Fibroblast of skin of scalp (primary cell): ENCODE data around the gene REPIN1.

Source experiments
- DNase-seq: peaks from one replicate; pipeline ENCODE4 v3.0.0-alpha.2; 2013

REPIN1 gene

DNA sequence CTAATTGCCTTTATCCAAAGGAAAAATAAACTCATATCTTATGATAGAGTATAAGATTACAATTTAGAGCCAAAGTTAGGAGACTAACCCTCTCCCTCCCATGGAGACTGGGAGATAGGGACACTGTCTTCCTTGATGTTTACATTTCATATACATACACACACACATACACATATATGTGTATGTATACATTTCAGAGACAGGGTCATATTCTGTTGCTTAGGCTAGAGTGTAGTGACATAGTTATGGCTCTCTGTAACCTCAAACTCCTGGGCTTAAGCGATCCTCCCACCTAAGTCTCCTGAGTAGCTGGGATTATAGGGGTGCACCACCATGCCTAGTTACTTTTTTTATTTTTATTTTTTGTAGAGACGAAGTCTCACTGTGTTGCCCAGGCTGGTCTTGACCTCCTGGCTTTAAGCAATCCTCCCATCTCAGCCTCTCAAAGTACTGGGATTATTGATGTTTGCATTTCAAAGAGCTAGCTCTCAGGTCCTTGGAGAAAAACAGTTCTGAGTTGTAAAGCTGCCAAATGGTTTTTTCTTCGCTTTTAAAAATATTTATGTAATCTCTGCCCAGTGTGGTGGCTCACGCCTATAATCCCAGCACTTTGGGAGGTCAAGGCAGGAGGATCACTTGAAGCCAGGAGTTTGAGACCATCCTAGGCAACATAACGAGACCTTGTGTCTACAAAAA is 8.1 kb upstream of the REPIN1 start:
- DNase-seq: no peak

GRCh38 chr7:150361402-150361801 is 7.2 kb upstream of the REPIN1 start:
- DNase-seq: no peak

DNA sequence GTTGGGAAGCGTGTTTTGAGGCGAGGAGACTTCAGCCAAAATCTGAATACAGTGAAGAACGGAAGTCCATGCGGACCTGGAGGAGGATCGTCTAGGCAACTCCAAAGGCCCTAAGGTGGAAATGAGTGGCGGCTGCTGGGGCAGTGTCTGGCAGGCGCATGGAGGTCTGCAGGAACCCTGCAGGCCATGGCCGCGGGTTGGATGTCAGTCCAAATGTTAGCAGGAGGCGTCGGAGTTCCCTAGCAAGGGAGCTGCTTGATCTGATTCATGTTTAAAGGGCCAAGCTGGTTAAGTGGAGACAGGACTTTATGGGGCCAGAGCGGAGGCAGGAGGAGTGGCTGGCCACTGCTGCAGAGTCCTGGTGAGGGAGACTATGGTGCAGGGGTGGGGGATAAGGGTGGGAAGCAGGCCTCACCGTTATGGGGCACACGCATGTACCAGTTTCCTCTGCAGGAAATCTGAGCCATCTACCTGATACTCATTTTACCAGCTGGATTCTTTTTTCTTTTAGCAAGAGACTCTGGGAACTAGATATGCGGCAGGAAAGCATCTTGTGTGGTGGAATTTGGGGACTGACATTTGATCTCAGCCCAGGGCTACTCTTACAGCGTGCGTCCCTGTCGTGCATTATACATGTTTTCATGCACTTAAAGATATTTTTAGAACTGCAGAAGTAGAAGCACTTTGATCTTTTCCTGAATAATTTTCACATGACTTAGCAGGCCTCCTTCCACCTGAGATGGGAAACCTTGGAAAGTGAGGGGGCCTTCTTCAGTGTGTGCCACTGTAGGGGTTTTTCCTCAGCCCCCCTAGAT is 6.6 kb upstream of the REPIN1 start:
- DNase-seq: no peak

- DNase-seq: no peak
Observed at GRCh38 chr7:150363370-150363769, 5.3 kb upstream of the REPIN1 start.

DNA sequence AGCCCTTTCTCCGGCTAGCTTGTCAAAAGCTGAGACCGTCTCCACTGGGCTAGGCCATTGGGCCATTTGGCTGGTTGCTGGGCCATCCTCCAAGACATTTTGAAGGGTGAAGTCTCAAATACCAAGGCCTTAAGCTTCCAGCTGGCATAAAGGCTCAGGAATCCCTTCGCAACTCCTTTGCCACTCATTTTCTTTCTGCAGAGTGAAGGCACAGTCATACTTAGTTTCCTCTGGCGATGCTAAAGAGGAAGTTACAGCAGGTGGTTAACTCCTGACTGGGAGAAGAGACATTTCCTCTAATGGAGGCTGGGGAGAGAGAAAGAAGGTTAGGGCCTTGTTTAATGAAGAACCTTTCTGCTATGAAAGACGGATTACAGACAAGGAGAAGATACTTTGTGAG is 4.8 kb upstream of the REPIN1 start:
- DNase-seq: no peak

- DNase-seq: no peak
Observed at GRCh38 chr7:150365194-150365593, 3.4 kb upstream of the REPIN1 start.

DNA sequence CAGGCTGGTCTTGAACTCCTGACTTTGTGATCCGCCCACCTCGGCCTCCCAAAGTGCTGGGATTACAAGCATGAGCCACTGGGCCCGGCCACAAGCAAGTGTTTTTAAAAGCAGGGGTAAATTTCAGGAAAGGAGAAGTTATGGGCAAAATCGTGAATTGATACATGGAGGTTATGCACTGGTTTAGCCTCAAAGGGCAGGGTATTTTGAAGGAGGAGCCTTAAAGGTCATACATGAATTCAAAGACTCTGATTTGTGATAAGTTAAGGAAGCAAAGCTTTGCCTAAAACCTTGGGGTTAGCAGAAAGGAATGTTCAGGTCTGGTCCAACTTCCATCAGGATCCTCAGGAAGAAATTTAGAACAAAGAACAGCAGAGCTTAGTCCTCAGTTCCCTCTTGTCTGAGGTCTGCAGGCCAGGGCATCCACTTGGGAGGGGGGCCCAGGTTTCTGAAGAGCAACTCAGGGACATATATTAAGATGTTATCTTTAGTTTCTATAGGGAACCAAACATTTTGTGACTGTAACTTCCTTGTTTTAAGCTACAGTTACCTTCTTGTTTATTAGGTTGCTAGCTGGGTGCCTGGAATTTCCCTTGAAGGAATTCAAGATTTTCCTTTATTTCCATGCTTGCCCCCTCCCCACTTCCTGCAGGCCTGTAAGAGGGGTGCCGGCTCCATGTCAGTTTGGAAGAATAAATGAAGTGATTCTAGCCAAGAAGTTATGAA is 2.8 kb upstream of the REPIN1 start:
- no peak for DNase-seq

- no peak for DNase-seq
Observed at GRCh38 chr7:150367677-150368095, 936 bp upstream of the REPIN1 start.

DNA sequence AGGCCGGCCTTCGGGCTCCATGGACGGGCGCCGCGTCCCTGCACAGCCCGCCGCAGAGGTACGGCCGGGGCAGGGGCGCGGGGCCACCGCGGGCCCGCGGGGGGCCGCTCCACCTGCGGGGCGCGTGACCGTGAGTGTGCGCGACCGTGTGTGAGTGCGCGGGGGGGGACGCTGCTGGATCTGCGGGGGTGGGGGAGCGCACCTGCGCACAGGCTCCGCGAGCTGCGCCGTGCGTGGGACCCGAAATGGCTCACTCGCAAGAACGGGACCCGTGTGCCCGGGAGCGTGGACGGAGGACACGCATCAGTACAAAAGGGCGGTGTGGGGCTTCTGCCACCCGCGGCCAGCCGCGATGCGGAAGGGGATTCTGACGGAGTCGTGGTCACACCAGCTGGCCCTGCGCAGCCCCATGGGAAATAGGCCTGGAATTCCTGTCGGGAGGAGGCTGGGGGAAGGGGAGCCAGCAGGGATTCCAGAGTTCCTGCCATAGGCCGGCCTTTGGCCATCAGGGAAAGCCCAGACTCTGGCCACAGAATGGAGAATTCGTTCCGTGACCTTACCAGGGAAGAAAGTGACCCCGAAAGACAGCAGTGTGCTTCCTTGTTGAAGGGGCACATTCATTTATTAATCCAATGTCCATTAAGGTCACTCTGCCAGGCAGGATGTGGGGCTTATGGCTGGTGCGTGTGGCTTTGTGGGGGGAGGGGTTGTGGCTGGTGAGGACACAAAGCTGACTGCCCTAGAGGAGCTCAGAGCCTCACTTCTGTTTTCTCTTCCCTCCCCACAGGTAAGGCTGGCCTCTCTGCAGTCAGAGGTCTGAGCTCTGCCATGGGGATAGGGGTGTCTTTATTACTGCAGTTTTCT is 494 bp downstream of the REPIN1 start:
- DNase-seq: peak; percentile 71

DNA sequence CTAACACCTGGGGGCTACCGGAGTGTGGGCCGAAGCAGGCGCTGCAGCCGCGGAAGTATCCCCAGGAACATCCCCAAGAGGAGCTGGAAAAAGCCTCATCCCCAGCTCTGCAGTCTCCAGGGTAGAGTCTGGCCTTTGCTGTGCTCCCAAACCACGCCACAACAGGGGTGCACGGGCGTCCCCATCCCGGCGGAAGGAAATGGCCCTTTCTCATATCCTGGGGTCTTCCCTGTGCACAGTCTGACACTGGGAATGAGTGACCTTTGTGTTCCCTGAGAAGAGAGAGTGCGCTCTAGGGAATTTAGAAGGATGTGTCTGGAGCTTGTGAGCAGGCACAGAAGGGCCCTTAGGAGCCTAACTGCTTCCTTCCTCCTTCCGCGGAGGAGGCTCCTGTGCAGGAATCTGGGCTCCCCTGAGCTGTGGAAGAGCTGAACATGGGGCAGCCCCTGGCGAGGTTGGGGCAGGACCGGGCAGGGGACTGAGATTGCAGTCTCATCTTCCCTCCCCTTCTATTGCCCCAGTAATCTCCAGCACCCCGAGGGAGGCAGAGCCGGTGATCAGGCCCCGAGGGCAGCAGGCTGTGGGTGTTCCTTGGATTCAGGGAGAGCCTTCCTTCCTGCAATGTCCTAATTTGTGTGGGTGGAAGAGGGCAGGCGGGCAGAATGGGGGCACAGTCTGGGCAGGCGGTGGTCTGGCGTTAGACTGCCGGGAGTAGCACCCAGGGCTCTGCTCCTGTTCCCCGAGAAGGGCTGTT is 1.3 kb downstream of the REPIN1 start:
- DNase-seq: no peak

GRCh38 chr7:150370612-150371071 is 2.0 kb downstream of the REPIN1 start:
- DNase-seq: peak; percentile 74

DNA sequence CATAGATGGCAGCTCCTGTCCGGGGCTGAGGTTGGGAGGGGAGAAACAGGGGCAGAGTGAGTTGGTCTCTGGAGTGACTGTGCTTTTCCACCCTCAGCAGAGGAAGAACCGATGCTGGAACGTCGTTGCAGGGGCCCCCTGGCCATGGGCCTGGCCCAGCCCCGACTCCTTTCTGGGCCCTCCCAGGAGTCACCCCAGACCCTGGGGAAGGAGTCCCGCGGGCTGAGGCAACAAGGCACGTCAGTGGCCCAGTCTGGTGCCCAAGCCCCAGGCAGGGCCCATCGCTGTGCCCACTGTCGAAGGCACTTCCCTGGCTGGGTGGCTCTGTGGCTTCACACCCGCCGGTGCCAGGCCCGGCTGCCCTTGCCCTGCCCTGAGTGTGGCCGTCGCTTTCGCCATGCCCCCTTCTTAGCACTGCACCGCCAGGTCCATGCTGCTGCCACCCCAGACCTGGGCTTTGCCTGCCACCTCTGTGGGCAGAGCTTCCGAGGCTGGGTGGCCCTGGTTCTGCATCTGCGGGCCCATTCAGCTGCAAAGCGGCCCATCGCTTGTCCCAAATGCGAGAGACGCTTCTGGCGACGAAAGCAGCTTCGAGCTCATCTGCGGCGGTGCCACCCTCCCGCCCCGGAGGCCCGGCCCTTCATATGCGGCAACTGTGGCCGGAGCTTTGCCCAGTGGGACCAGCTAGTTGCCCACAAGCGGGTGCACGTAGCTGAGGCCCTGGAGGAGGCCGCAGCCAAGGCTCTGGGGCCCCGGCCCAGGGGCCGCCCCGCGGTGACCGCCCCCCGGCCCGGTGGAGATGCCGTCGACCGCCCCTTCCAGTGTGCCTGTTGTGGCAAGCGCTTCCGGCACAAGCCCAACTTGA is 2.7 kb downstream of the REPIN1 start:
- no peak for DNase-seq

DNA sequence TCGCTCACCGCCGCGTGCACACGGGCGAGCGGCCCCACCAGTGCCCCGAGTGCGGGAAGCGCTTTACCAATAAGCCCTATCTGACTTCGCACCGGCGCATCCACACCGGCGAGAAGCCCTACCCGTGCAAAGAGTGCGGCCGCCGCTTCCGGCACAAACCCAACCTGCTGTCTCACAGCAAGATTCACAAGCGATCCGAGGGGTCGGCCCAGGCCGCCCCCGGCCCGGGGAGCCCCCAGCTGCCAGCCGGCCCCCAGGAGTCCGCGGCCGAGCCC is 3.3 kb downstream of the REPIN1 start:
- no peak for DNase-seq

GRCh38 chr7:150372271-150373048 is 3.8 kb downstream of the REPIN1 start:
- no peak for DNase-seq

- no peak for DNase-seq
Observed at GRCh38 chr7:150373049-150373801, 4.6 kb downstream of the REPIN1 start.

- no peak for DNase-seq
Observed at GRCh38 chr7:150374026-150374425, 5.4 kb downstream of the REPIN1 start.

DNA sequence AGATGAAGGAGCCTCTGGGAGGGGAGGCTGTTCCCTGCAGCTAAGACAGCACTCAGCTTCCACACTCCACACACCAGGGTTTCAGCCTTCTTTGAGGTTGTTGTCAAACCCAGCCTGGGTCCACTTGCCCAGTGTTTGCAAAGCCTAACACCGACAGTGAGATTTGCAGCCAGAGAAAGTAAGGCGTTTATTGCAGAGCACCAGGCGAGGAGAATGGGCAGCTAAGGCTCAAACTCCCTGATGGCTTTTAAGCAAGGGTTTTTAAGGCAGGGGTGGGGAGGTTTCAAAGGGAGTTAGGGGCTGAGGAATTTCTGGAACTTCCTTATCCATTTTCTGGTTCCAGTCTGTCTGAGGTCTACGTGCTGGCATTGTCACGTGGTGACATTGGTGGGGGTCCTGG is 5.8 kb downstream of the REPIN1 start:
- DNase-seq: no peak

- DNase-seq: no peak
Observed at GRCh38 chr7:150375662-150376521, 7.3 kb downstream of the REPIN1 start.
